IMR-90 (cell line): ENCODE measurements around the gene WWC1. TPM values are rescaled to one million over a fixed set of nuclear protein-coding genes. Genes with fewer than 3 reads are reported as not detected.

Source experiments
- ATAC-seq: fragments of 200-7000 bp; cut with Tn5 transposase; 2 replicates; pipeline ENCODE4 v1.9.1; 2020; ENCODE audit warnings: low read depth, mild to moderate bottlenecking, moderate library complexity
- BruUV-seq: library from RNA; stranded (reverse); fragments of 400-500 nt; replicated peaks from 2 replicates; lab custom pipeline; 2021; lab: Mats Ljungman, UMichigan
- CTCF ChIA-PET: fragments of 300-600 bp; formaldehyde crosslinking; extraction: SDS; loops from one replicate; lab custom pipeline; 2021; ENCODE audit warnings: antibody characterized with exemption; lab: Yijun Ruan, JAX
- POLR2A ChIA-PET: fragments of 300-600 bp; sonication (Branson Sonifier 250); formaldehyde crosslinking; loops from one replicate; lab custom pipeline; 2022; ENCODE audit warnings: antibody characterized with exemption; ENCODE audit not compliant: unreplicated experiment; lab: Charles Lee
- DNase-seq: peaks from one replicate; pipeline ENCODE4 v3.0.0; 2013
- H2AFZ ChIP-seq: replicated peaks from 2 replicates; pipeline ENCODE3; 2013; ENCODE audit warnings: low read length, mild to moderate bottlenecking; ENCODE audit not compliant: poor library complexity
- H2AK5ac ChIP-seq: 2 replicates; pipeline ENCODE4 v1.6.1; 2013; ENCODE audit warnings: low read depth, low read length, inconsistent platforms
- H2AK9ac ChIP-seq: replicated peaks from 2 replicates; pipeline ENCODE3; 2013; ENCODE audit warnings: mild to moderate bottlenecking, low read depth, low read length, moderate library complexity; ENCODE audit not compliant: poor library complexity
- H2BK120ac ChIP-seq: 2 replicates; pipeline ENCODE4 v1.6.1; 2013; ENCODE audit warnings: low read depth, low read length, inconsistent platforms
- H2BK15ac ChIP-seq: 3 replicates; pipeline ENCODE4 v1.6.1; 2013; ENCODE audit warnings: low read depth, low read length, inconsistent platforms
- H2BK20ac ChIP-seq: 2 replicates; pipeline ENCODE4 v1.6.1; 2013; ENCODE audit warnings: low read depth, mild to moderate bottlenecking, inconsistent platforms, low read length, moderate library complexity
- H2BK5ac ChIP-seq: 2 replicates; pipeline ENCODE4 v1.6.1; 2013; ENCODE audit warnings: mild to moderate bottlenecking, low read depth, low read length, inconsistent platforms; ENCODE audit not compliant: poor library complexity, severe bottlenecking
- H3K14ac ChIP-seq: replicated peaks from 2 replicates; pipeline ENCODE4 v1.6.1; 2013; ENCODE audit warnings: low read depth, low read length, inconsistent platforms
- H3K18ac ChIP-seq: 2 replicates; pipeline ENCODE4 v1.6.1; 2013; ENCODE audit warnings: low read depth, low read length, control low read depth
- H3K23ac ChIP-seq: 2 replicates; pipeline ENCODE4 v1.6.1; 2013; ENCODE audit warnings: low read depth, low read length, inconsistent platforms
- H3K27ac ChIP-seq: 2 replicates; pipeline ENCODE4 v1.5.1; 2013; ENCODE audit warnings: mild to moderate bottlenecking, control low read depth, low read length; ENCODE audit not compliant: insufficient read depth
- H3K27me3 ChIP-seq: 2 replicates; pipeline ENCODE4 v1.6.1; 2013; ENCODE audit warnings: low read length; ENCODE audit not compliant: control insufficient read depth, insufficient read depth
- H3K36me3 ChIP-seq: 2 replicates; pipeline ENCODE4 v1.6.1; 2013; ENCODE audit warnings: low read length, mixed read lengths; ENCODE audit not compliant: control insufficient read depth, insufficient read depth
- H3K4ac ChIP-seq: 2 replicates; pipeline ENCODE4 v1.6.1; 2013; ENCODE audit warnings: low read depth, low read length, inconsistent platforms
- H3K4me1 ChIP-seq: 2 replicates; pipeline ENCODE4 v1.6.1; 2013; ENCODE audit warnings: low read length, mixed read lengths; ENCODE audit not compliant: control insufficient read depth, insufficient read depth
- H3K4me2 ChIP-seq: 2 replicates; pipeline ENCODE4 v1.6.1; 2013; ENCODE audit warnings: low read depth, mild to moderate bottlenecking, control low read depth, low read length, moderate library complexity
- H3K4me3 ChIP-seq: 2 replicates; pipeline ENCODE4 v1.5.1; 2013; ENCODE audit warnings: low read depth, mild to moderate bottlenecking, control low read depth, low read length, moderate library complexity; ENCODE audit not compliant: insufficient read depth
- H3K56ac ChIP-seq: 2 replicates; pipeline ENCODE4 v1.6.1; 2013; ENCODE audit warnings: low read length, inconsistent platforms; ENCODE audit not compliant: insufficient read depth; ENCODE audit errors: extremely low read depth
- H3K79me1 ChIP-seq, 2 experiments: 2 replicates each; pipeline ENCODE4 v1.6.1; 2013; ENCODE audit warnings: low read length in 2 of 2, inconsistent platforms in 1 of 2, low read depth in 1 of 2
- H3K9ac ChIP-seq: 2 replicates; pipeline ENCODE4 v1.6.1; 2013; ENCODE audit warnings: low read depth, low read length, control low read depth
- H3K9me1 ChIP-seq: 2 replicates; pipeline ENCODE4 v1.6.1; 2013; ENCODE audit warnings: low read length, inconsistent platforms; ENCODE audit not compliant: insufficient read depth
- H3K9me3 ChIP-seq: 2 replicates; pipeline ENCODE4 v1.6.1; 2013; ENCODE audit warnings: low read length; ENCODE audit not compliant: control insufficient read depth, insufficient read depth
- H4K20me1 ChIP-seq: 2 replicates; pipeline ENCODE4 v1.6.1; 2013; ENCODE audit warnings: low read length, inconsistent platforms; ENCODE audit not compliant: insufficient read depth
- H4K5ac ChIP-seq: 2 replicates; pipeline ENCODE4 v1.6.1; 2013; ENCODE audit warnings: mild to moderate bottlenecking, low read depth, low read length, control low read depth
- H4K8ac ChIP-seq, 2 experiments: 2 replicates each; pipeline ENCODE4 v1.6.1; 2013; ENCODE audit warnings: low read depth in 2 of 2, low read length in 2 of 2, control low read depth in 1 of 2, inconsistent platforms in 1 of 2
- H4K91ac ChIP-seq: 2 replicates; pipeline ENCODE4 v1.6.1; 2013; ENCODE audit warnings: low read depth, low read length, inconsistent platforms; ENCODE audit not compliant: insufficient read depth
- BHLHE40 ChIP-seq: fragments of 150-350 bp; IDR thresholded peaks from 2 replicates; pipeline ENCODE4 v1.6.1; 2016; ENCODE audit warnings: mild to moderate bottlenecking, low read depth, low read length
- CHD1 ChIP-seq: IDR thresholded peaks from 2 replicates; pipeline ENCODE4 v1.6.1; 2012; ENCODE audit warnings: low read depth, low read length, improper control_type of control experiment
- CTCF ChIP-seq: conservative IDR thresholded peaks from 2 replicates; pipeline ENCODE4 v1.5.1; 2012; ENCODE audit warnings: mild to moderate bottlenecking, low read depth, low read length, improper control_type of control experiment
- ELK1 ChIP-seq: fragments of 150-350 bp; IDR thresholded peaks from 2 replicates; pipeline ENCODE4 v1.6.1; 2016; ENCODE audit warnings: low read depth, mild to moderate bottlenecking, low read length, moderate library complexity, borderline replicate concordance
- MAFK ChIP-seq: IDR thresholded peaks from 2 replicates; pipeline ENCODE4 v1.6.1; 2012; ENCODE audit warnings: low read depth, low read length, improper control_type of control experiment
- MAZ ChIP-seq: IDR thresholded peaks from 2 replicates; pipeline ENCODE4 v1.6.1; 2012; ENCODE audit warnings: low read depth, mild to moderate bottlenecking, low read length, improper control_type of control experiment, moderate library complexity, borderline replicate concordance
- NFE2L2 ChIP-seq: fragments of 150-350 bp; IDR thresholded peaks from 2 replicates; pipeline ENCODE4 v1.6.1; 2016; ENCODE audit warnings: low read depth, mild to moderate bottlenecking, low read length
- POLR2A ChIP-seq: IDR thresholded peaks from 2 replicates; pipeline ENCODE4 v1.6.1; 2012; ENCODE audit warnings: mild to moderate bottlenecking, low read depth, low read length
- RAD21 ChIP-seq: IDR thresholded peaks from 2 replicates; pipeline ENCODE4 v1.6.1; 2012; ENCODE audit warnings: low read length, improper control_type of control experiment
- RCOR1 ChIP-seq: IDR thresholded peaks from 2 replicates; pipeline ENCODE4 v1.6.1; 2012; ENCODE audit warnings: mild to moderate bottlenecking, low read length, improper control_type of control experiment; ENCODE audit not compliant: insufficient replicate concordance
- RFX5 ChIP-seq: IDR thresholded peaks from 2 replicates; pipeline ENCODE4 v1.8.0; 2012; ENCODE audit warnings: low read depth, mild to moderate bottlenecking, low read length, moderate library complexity
- WGBS, 2 experiments: methylation state at CpG; one replicate each; pipeline versions ENCODE4 v1.1.5 to v1.1.7; 2013; ENCODE audit warnings: missing lambda C conversion rate in 2 of 2; ENCODE audit not compliant: insufficient read length in 1 of 2; ENCODE audit errors: extremely low coverage in 2 of 2; 5-methylcytosine and 5-hydroxymethylcytosine counted together
- dilution Hi-C: fragments of 300-500 bp; cut with HindIII; formaldehyde crosslinking; loops from one replicate; pipeline ENCODE4 v1.14.3; 2018; ENCODE audit warnings: low sequenced_read_pairs; ENCODE audit not compliant: unreplicated experiment
- in situ Hi-C: fragments of 300-500 bp; cut with MboI; formaldehyde crosslinking; loops from 3 replicates; pipeline ENCODE4 v1.14.3; 2019; ENCODE audit warnings: low sequenced_read_pairs, inconsistent platforms, mixed read lengths
- intact Hi-C: fragments of 100-400 bp; cut with micrococcal nuclease; formaldehyde crosslinking; loops from 2 replicates; pipeline ENCODE4 v1.10.0; 2022
- polyA plus RNA-seq, 3 experiments: library from polyadenylated mRNA; depleted of rRNA; stranded (reverse); fragments of >200 nt; gene quantifications; 2 replicates each; pipeline ENCODE4 v1.2.3, GENCODE V29; 2012; ENCODE audit warnings: low replicate concordance in 1 of 3
- total RNA-seq: library from RNA; depleted of rRNA; stranded (reverse); fragments of >200 nt; gene quantifications from 2 replicates; pipeline ENCODE4 v1.2.3, GENCODE V29; 2012

Gene WWC1
- total and polyA plus RNA-seq, 2 of the 4 experiments (the other 2 are of a cell fraction): 9.1 to 10.3 TPM

GRCh38 chr5:168489059-168489458 is 197.6 kb downstream of the WWC1 start:
- intact Hi-C loops (no loop called here), in situ Hi-C loops (loop anchor here (5.0 kb wide), 1 partner anchor 217 kb away; no protein-coding TSS in a partner anchor), dilution Hi-C loops (no loop called here)
- Histone ChIP-seq H3K56ac (no peak overlapping the region), H3K4ac (no peak overlapping the region), H3K27ac (no peak overlapping the region), H3K4me2 (no peak overlapping the region), H3K4me3 (no peak overlapping the region), H3K23ac (no peak overlapping the region), H2BK20ac (no peak overlapping the region), H2AFZ (no peak overlapping the region), H4K20me1 (peaks cover 18% of the 10 kb centered on the region), H3K9me1 (no peaks in the 10 kb centered on the region), H3K18ac (no peak overlapping the region), H4K5ac (no peak overlapping the region), H3K9me3 (no peaks in the 10 kb centered on the region), H3K4me1 (no peaks in the 10 kb centered on the region), H3K79me1 (peaks cover 21 to 22% of the 10 kb centered on the region in 2 experiments), H3K9ac (no peak overlapping the region), H3K14ac (no peak overlapping the region), H2BK15ac (no peak overlapping the region), H3K36me3 (peaks cover 34% of the 10 kb centered on the region), H4K8ac (no peak overlapping the region), H2AK5ac (no peak overlapping the region), H2BK5ac (no peak overlapping the region), H2BK120ac (no peak overlapping the region), H4K91ac (no peak overlapping the region), H3K27me3 (no peaks in the 10 kb centered on the region), H2AK9ac (no peak overlapping the region)
- DNase-seq: no peak
- TF ChIP-seq RCOR1: no peak
- TF ChIP-seq BHLHE40: no peak
- TF ChIP-seq MAFK: no peak
- no peak for TF ChIP-seq CHD1
- TF ChIP-seq POLR2A: no peak
- TF ChIP-seq RFX5: no peak
- TF ChIP-seq ELK1: no peak
- no peak for TF ChIP-seq NFE2L2
- TF ChIP-seq MAZ: no peak
- no peak for TF ChIP-seq RAD21
- no peak for TF ChIP-seq CTCF
- ChIA-PET POLR2A (no interaction called here), CTCF (no interaction called here)
- WGBS, 2 experiments: no CpG with 5 or more reads among the region's 3 CpGs
- no TSS peak for BruUV-seq
- ATAC-seq: no peak
